Testis (tissue), 3 donors: ENCODE measurements around the gene DRC7. TPM values are rescaled to one million over a fixed set of nuclear protein-coding genes. Genes with fewer than 3 reads are reported as not detected.

Experiments used
- DNase-seq: peaks from one replicate; pipeline ENCODE4 v3.0.0-alpha.2; 2019
- H3K27ac ChIP-seq, 2 donors: fragments of 200-600 bp; sonication (generic); one replicate each; pipeline ENCODE4 v1.5.1; 2019
- H3K27me3 ChIP-seq: fragments of 200-600 bp; sonication (generic); one replicate; pipeline ENCODE4 v1.5.1; 2019
- H3K36me3 ChIP-seq: fragments of 200-600 bp; sonication (generic); one replicate; pipeline ENCODE4 v1.5.1; 2017; ENCODE audit warnings: low read depth; ENCODE audit errors: missing control alignments
- H3K4me1 ChIP-seq: fragments of 200-600 bp; sonication (generic); one replicate; pipeline ENCODE4 v1.5.1; 2019
- H3K4me3 ChIP-seq, 2 donors: fragments of 200-600 bp; sonication (generic); one replicate each; pipeline ENCODE4 v1.5.1; 2017 to 2019
- H3K9me3 ChIP-seq: fragments of 200-600 bp; sonication (generic); one replicate; pipeline ENCODE4 v1.5.1; 2017
- CTCF ChIP-seq, 3 experiments: fragments of 450-650 bp in 2 of 3; fragments of 200-600 bp in 1 of 3; sonication (generic) in 1 of 3; IDR thresholded peaks; one replicate each; pipeline ENCODE4 v1.5.1; 2016 to 2019; ENCODE audit warnings: antibody characterized with exemption in 3 of 3, mild to moderate bottlenecking in 2 of 3, moderate library complexity in 1 of 3
- POLR2A ChIP-seq: fragments of 450-650 bp; IDR thresholded peaks from one replicate; pipeline ENCODE4 v1.6.1; 2017; ENCODE audit warnings: antibody characterized with exemption, mild to moderate bottlenecking, moderate library complexity
- WGBS, 2 donors: methylation state at CpG; one replicate each; pipeline ENCODE4 v1.1.5; 2018; 5-methylcytosine and 5-hydroxymethylcytosine counted together
- intact Hi-C: fragments of 100-400 bp; cut with DNase I; formaldehyde crosslinking; loops from one replicate; pipeline ENCODE4 v1.15.1; 2023; ENCODE audit warnings: low total_unique reads
- polyA plus RNA-seq: library from polyadenylated mRNA; stranded (reverse); fragments of 350-450 nt; fragmentation: Illumina TruSeq; extraction: RNeasy Lipid Tissue Mini Kit (QIAGEN cat#74804); gene quantifications from one replicate; pipeline ENCODE4 v1.2.3, GENCODE V29; 2014; ENCODE audit warnings: low read depth, low replicate concordance; ENCODE audit not compliant: insufficient read depth
- total RNA-seq, 2 donors: library from RNA; depleted of rRNA; stranded (reverse); fragments of >200 nt; gene quantifications; one replicate each; pipeline ENCODE4 v1.2.3, GENCODE V29; 2016

Gene DRC7
- total and polyA plus RNA-seq, 3 donors from 2014 or later: 35.4 to 199 (median 62.7) TPM

- Histone ChIP-seq H3K4me3 (no peak overlapping the region), H3K27ac (no peak overlapping the region), H3K9me3 (no peaks in the 10 kb centered on the region), H3K27me3 (no peaks in the 10 kb centered on the region), H3K4me1 (peaks cover 11% of the 10 kb centered on the region), H3K36me3 (no peaks in the 10 kb centered on the region)
- TF ChIP-seq CTCF (IDR thresholded peaks at IDR 0.05): no peak
- TF ChIP-seq POLR2A: no peak
- DNase-seq: no peak
- 90 to 91% methylated on average over 7 of the region's 7 CpGs for WGBS, 2 donors
- intact Hi-C loops: no loop called here
Observed at GRCh38 chr16:57649846-57650245, 44.8 kb upstream of the DRC7 start.

GRCh38 chr16:57651344-57652333 lies 43.0 kb upstream of the DRC7 start:
- intact Hi-C loops: no loop called here
- H3K27me3 ChIP-seq: no peaks in the 10 kb centered on the region
- WGBS, 2 donors: 84 to 93% methylated on average over 10 of the region's 10 CpGs
- H3K27ac ChIP-seq: no peak overlapping the region
- TF ChIP-seq CTCF (IDR thresholded peaks at IDR 0.05): no peak
- no peak for TF ChIP-seq POLR2A
- H3K4me1 ChIP-seq: peaks cover 9% of the 10 kb centered on the region
- H3K36me3 ChIP-seq: no peaks in the 10 kb centered on the region
- no peaks in the 10 kb centered on the region for H3K9me3 ChIP-seq
- H3K4me3 ChIP-seq: no peak overlapping the region
- DNase-seq: no peak

GRCh38 chr16:57652695-57653471 lies 41.7 kb upstream of the DRC7 start:
- Histone ChIP-seq H3K36me3 (no peaks in the 10 kb centered on the region), H3K4me3 (no peak overlapping the region), H3K4me1 (peaks cover 3% of the 10 kb centered on the region), H3K27me3 (no peaks in the 10 kb centered on the region), H3K9me3 (no peaks in the 10 kb centered on the region), H3K27ac (no peak overlapping the region)
- DNase-seq: no peak
- 88 to 92% methylated on average over 15 to 23 of the region's 23 CpGs for WGBS, 2 donors
- intact Hi-C loops: no loop called here
- TF ChIP-seq POLR2A (no peak), CTCF (IDR thresholded peaks at IDR 0.05) (no peak)

DNA sequence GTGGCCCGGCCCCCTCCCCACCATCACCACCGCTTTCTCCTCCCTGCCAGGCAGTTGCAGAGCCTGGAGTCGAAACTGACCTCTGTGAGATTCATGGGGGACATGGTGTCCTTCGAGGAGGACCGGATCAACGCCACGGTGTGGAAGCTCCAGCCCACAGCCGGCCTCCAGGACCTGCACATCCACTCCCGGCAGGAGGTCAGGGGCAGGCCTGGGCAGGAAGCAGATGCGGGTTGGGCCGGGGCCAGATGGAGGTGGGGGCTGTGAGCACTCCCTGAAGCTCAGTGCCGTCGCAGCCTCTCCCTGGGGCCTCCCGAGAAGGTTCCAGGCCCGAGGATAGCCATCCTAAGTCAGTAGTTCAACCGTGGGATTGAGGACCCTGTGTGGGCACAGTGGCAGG lies 40.7 kb upstream of the DRC7 start:
- H3K4me3 ChIP-seq: no peak overlapping the region
- H3K36me3 ChIP-seq: no peaks in the 10 kb centered on the region
- DNase-seq: no peak
- H3K4me1 ChIP-seq: no peaks in the 10 kb centered on the region
- no peak for TF ChIP-seq POLR2A
- no peak for TF ChIP-seq CTCF (IDR thresholded peaks at IDR 0.05)
- H3K27me3 ChIP-seq: no peaks in the 10 kb centered on the region
- H3K9me3 ChIP-seq: no peaks in the 10 kb centered on the region
- 30 to 45% methylated on average over 10 to 16 of the region's 16 CpGs for WGBS, 2 donors
- intact Hi-C loops: no loop called here
- H3K27ac ChIP-seq: no peak overlapping the region
